Transverse colon (tissue), 4 donors: ENCODE results near the gene SCN8A. TPM values are rescaled to one million over a fixed set of nuclear protein-coding genes. Genes with fewer than 3 reads are reported as not detected.

Experiments
- DNase-seq: peaks from one replicate; pipeline ENCODE4 v3.0.0-alpha.2; 2019
- H3K27ac ChIP-seq, 4 donors: fragments of 200-600 bp; sonication (generic); 2 replicates each; pipeline ENCODE4 v1.5.1; 2016 to 2018; ENCODE audit warnings: inconsistent platforms in 4 of 4
- H3K27me3 ChIP-seq: fragments of 200-600 bp; sonication (generic); 2 replicates; pipeline ENCODE4 v1.5.1; 2017; ENCODE audit warnings: inconsistent platforms
- H3K36me3 ChIP-seq, 4 donors: fragments of 200-600 bp; sonication (generic); 2 replicates each; pipeline ENCODE4 v1.5.1; 2017 to 2019; ENCODE audit warnings: inconsistent platforms in 4 of 4
- H3K4me1 ChIP-seq, 4 donors: fragments of 200-600 bp; sonication (generic); 2 replicates each; pipeline ENCODE4 v1.5.1; 2017 to 2020; ENCODE audit warnings: inconsistent platforms in 4 of 4
- H3K4me3 ChIP-seq, 4 donors: fragments of 200-600 bp; sonication (generic); 1 replicate in 1 of 4; 2 replicates in 3 of 4; pipeline versions ENCODE4 v1.5.1 to v1.6.1; 2017 to 2019; ENCODE audit warnings: inconsistent platforms in 4 of 4
- H3K9me3 ChIP-seq, 2 donors: fragments of 200-600 bp; sonication (generic); 2 replicates each; pipeline ENCODE4 v1.5.1; 2017 to 2019; ENCODE audit warnings: inconsistent platforms in 2 of 2
- EP300 ChIP-seq: sonication (generic); formaldehyde crosslinking; IDR thresholded peaks from one replicate; pipeline ENCODE4 v1.6.1; 2017; ENCODE audit warnings: antibody characterized with exemption, low read depth
- POLR2A ChIP-seq: fragments of 450-650 bp; IDR thresholded peaks from one replicate; pipeline ENCODE4 v1.6.1; 2016; ENCODE audit warnings: antibody characterized with exemption, mild to moderate bottlenecking, moderate library complexity
- POLR2AphosphoS5 ChIP-seq, 3 donors: sonication (generic); formaldehyde crosslinking; IDR thresholded peaks; one replicate each; pipeline ENCODE4 v1.6.1; 2016; ENCODE audit warnings: antibody characterized with exemption in 3 of 3
- WGBS, 2 donors: methylation state at CpG; one replicate each; pipeline ENCODE4 v1.1.5; 2018; ENCODE audit warnings: low coverage in 1 of 2; 5-methylcytosine and 5-hydroxymethylcytosine counted together
- in situ Hi-C, 4 donors: fragments of 200-750 bp; cut with MboI; loops; one replicate each; pipeline versions ENCODE4 v1.15.0 to v1.15.1; 2017; ENCODE audit warnings: low sequenced_read_pairs in 3 of 4, low pct_ligation_motif_present in 1 of 4, low pct_unique_long_range_greater_than_20kb in 1 of 4
- intact Hi-C: fragments of 100-400 bp; cut with DNase I; formaldehyde crosslinking; loops from one replicate; pipeline ENCODE4 v1.15.1; 2023; ENCODE audit warnings: low total_unique reads
- total RNA-seq, 4 donors: library from RNA; depleted of rRNA; stranded (reverse); fragments of >200 nt; gene quantifications; one replicate each; pipeline ENCODE4 v1.1.0, GENCODE V29; 2016
- TF ChIP-seq, protein P1 (sequence below), 5 experiments: fragments of 200-600 bp in 3 of 5; fragments of 450-650 bp in 2 of 5; sonication (generic) in 3 of 5; IDR thresholded peaks; 1 replicate in 2 of 5; 2 replicates in 3 of 5; pipeline ENCODE4 v1.5.1; 2016 to 2017; ENCODE audit warnings: antibody characterized with exemption in 5 of 5, inconsistent platforms in 3 of 5, mild to moderate bottlenecking in 2 of 5, moderate library complexity in 1 of 5

The SCN8A gene
- total RNA-seq, 4 donors from 2014 or later: 0.37 to 6.8 (median 3.2) TPM

- Histone ChIP-seq H3K4me3 (no peak overlapping the region), H3K36me3 (no peaks in the 10 kb centered on the region), H3K27ac (no peak overlapping the region), H3K27me3 (peaks cover 61% of the 10 kb centered on the region), H3K9me3 (no peaks in the 10 kb centered on the region), H3K4me1 (peaks cover 0 to 3% (median 0%) of the 10 kb centered on the region in 4 donors)
- 93% methylated on average over 4 of the region's 6 CpGs; no CpG with 5 or more reads in 1 of the 2 donors for WGBS, 2 donors
- intact Hi-C loops (no loop called here), in situ Hi-C loops (no loop called here)
- TF ChIP-seq EP300 (no peak), POLR2AphosphoS5 (IDR thresholded peaks at IDR 0.05) (no peak), POLR2A (no peak)
- TF ChIP-seq, protein P1, sequence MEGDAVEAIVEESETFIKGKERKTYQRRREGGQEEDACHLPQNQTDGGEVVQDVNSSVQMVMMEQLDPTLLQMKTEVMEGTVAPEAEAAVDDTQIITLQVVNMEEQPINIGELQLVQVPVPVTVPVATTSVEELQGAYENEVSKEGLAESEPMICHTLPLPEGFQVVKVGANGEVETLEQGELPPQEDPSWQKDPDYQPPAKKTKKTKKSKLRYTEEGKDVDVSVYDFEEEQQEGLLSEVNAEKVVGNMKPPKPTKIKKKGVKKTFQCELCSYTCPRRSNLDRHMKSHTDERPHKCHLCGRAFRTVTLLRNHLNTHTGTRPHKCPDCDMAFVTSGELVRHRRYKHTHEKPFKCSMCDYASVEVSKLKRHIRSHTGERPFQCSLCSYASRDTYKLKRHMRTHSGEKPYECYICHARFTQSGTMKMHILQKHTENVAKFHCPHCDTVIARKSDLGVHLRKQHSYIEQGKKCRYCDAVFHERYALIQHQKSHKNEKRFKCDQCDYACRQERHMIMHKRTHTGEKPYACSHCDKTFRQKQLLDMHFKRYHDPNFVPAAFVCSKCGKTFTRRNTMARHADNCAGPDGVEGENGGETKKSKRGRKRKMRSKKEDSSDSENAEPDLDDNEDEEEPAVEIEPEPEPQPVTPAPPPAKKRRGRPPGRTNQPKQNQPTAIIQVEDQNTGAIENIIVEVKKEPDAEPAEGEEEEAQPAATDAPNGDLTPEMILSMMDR (IDR thresholded peaks at IDR 0.05): no peak
- no peak for DNase-seq
Measured at GRCh38 chr12:51836827-51837173, 245.8 kb downstream of the SCN8A start.

- intact Hi-C loops: no loop called here
- Histone ChIP-seq H3K27me3 (peaks cover 61% of the 10 kb centered on the region), H3K4me1 (peaks cover 0 to 3% (median 0%) of the 10 kb centered on the region in 4 donors), H3K9me3 (no peaks in the 10 kb centered on the region), H3K4me3 (no peak overlapping the region), H3K27ac (no peak overlapping the region), H3K36me3 (no peaks in the 10 kb centered on the region)
- no peak for TF ChIP-seq POLR2A
- no peak for DNase-seq
- in situ Hi-C loops: no loop called here
- WGBS, 2 donors: 25 to 66% methylated on average over 1 to 7 of the region's 7 CpGs
Measured at GRCh38 chr12:51837286-51837685, 246.3 kb downstream of the SCN8A start.

DNA sequence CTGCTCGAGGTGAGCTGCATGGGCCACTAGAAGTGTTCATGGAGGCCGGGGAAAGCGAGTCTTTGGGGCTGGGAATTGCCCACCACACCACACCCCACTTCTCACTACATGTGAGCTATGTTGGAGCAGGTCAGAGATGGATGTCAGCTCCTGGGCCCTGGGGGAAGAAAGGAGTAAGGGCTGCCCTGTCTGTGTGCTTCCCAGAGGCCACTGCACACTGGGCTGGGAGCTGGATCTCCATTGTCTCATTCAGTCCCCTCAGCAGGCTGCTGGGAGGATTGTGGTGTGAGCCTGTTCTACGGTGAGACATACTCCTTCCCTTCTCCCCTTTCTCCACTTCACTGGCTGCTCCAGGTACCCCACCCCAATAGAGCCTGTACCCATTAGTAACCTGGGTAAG lies 247.0 kb downstream of the SCN8A start:
- no peak for DNase-seq
- Histone ChIP-seq H3K27me3 (peaks cover 62% of the 10 kb centered on the region), H3K9me3 (no peaks in the 10 kb centered on the region), H3K4me3 (no peak overlapping the region), H3K36me3 (no peaks in the 10 kb centered on the region), H3K4me1 (peaks cover 0 to under 1% (median 0%) of the 10 kb centered on the region in 4 donors), H3K27ac (no peak overlapping the region)
- in situ Hi-C loops: no loop called here
- whole genome bisulfite sequencing, 2 donors: 80% methylated on average over 4 of the region's 4 CpGs; no CpG with 5 or more reads in 1 of the 2 donors
- intact Hi-C loops: no loop called here
- TF ChIP-seq, protein P1 (IDR thresholded peaks at IDR 0.05): no peak
- TF ChIP-seq POLR2A (no peak), EP300 (no peak), POLR2AphosphoS5 (IDR thresholded peaks at IDR 0.05) (no peak)

GRCh38 chr12:51838762-51839161 lies 247.7 kb downstream of the SCN8A start:
- Histone ChIP-seq H3K4me3 (no peak overlapping the region), H3K9me3 (no peaks in the 10 kb centered on the region), H3K36me3 (no peaks in the 10 kb centered on the region), H3K27ac (no peak overlapping the region), H3K4me1 (no peaks in the 10 kb centered on the region), H3K27me3 (peaks cover 63% of the 10 kb centered on the region)
- 64% methylated on average over 4 of the region's 4 CpGs; no CpG with 5 or more reads in 1 of the 2 donors for WGBS, 2 donors
- TF ChIP-seq, protein P1 (IDR thresholded peaks at IDR 0.05): no peak
- TF ChIP-seq POLR2AphosphoS5 (IDR thresholded peaks at IDR 0.05) (no peak), EP300 (no peak), POLR2A (no peak)
- intact Hi-C loops: no loop called here
- no peak for DNase-seq
- in situ Hi-C loops: no loop called here

GRCh38 chr12:51839310-51839947 lies 248.4 kb downstream of the SCN8A start:
- Histone ChIP-seq H3K9me3 (no peaks in the 10 kb centered on the region), H3K36me3 (no peaks in the 10 kb centered on the region), H3K27me3 (peaks cover 63% of the 10 kb centered on the region), H3K27ac (no peak overlapping the region), H3K4me1 (no peaks in the 10 kb centered on the region), H3K4me3 (no peak overlapping the region)
- WGBS, 2 donors: 73% methylated on average over 5 of the region's 5 CpGs; no CpG with 5 or more reads in 1 of the 2 donors
- intact Hi-C loops: no loop called here
- in situ Hi-C loops: no loop called here
- no peak for DNase-seq
- TF ChIP-seq EP300: no peak
- TF ChIP-seq, protein P1 (IDR thresholded peaks at IDR 0.05): no peak
- no peak for TF ChIP-seq POLR2AphosphoS5 (IDR thresholded peaks at IDR 0.05)
- no peak for TF ChIP-seq POLR2A
